ENCODE measurements around the gene ZBTB7A. TPM values are rescaled to one million over a fixed set of nuclear protein-coding genes. Genes with fewer than 3 reads are reported as not detected.

The ZBTB7A gene
- polyA plus RNA-seq, 12 donors: 5.2 to 29.8 (median 6.7) TPM; not detected in 1

DNA sequence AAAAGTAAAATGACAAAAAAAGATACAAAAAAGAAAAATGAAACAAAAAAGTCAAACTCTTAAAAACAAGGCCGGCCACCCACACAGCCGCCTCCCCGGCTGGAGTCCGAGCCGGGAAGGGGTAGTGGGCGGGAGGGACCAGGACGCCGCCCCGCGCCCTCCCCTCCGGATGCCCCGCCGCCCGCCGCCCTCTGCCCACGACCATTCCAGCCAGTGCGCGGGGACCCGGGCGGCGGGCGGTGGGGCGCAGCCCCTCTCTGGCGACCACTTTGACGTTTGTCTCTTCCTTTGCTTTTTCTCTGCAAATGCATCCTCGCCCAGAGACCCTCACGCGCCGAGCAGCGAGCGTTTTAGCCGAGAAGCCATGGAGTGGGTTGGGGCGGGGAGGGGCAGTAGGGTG, 28.6 kb downstream of the ZBTB7A start:
- DNase-seq: no peak

DNA sequence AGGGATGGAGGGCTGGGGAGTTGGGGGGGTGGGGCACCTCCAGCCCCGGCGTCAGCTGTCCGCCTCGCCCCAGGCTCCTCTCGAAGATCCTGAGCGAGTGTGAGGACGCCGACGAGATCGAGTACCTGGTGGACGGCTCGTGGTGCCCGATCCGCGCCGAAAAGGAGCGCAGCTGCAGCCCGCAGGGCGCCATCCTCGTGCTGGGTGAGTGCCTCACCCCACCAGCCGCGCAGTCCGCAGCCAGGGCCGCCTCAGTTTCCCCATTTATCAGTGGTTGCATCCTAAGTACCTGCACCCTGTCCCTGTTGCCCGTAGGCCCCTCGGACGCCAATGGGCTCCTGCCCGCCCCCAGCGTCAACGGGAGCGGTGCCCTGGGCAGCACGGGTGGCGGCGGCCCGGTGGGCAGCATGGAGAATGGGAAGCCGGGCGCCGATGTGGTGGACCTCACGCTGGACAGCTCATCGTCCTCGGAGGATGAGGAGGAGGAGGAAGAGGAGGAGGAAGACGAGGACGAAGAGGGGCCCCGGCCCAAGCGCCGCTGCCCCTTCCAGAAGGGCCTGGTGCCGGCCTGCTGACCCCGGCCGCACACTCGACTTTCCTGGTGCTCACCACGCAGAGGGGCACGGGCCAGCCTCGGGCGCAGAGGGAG, 29.3 kb downstream of the ZBTB7A start:
- DNase-seq: no peak

DNA sequence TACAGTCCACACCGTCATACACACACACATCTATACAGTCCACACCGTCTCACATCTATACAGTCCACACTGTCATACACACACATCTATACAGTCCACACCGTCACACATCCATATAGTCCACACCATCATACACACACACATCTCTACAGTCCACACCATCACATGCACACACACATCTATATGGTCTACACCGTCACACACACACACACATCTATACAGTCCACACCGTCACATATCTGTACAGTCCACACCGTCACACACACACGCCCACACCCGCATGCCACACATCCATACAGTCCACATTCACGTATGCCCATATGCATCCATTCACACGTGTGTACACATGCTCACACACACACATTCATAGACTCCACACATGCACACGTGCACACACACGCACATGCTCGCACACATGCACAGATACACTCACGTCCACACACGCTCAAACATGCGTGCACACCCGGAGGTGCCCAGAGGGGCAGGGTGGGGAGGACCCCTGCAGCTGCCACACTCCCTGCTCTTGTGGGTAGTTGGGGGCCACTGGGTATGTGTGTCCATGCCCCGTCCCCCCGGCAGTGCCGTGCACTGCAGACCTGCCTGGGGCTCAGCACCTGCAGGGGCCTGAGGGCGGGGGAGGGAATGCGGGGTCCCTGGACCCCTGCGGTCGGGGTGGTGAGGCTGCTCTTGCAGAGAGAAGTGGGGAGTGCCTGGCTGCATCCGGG, 30.0 kb downstream of the ZBTB7A start:
- no peak for DNase-seq

DNA sequence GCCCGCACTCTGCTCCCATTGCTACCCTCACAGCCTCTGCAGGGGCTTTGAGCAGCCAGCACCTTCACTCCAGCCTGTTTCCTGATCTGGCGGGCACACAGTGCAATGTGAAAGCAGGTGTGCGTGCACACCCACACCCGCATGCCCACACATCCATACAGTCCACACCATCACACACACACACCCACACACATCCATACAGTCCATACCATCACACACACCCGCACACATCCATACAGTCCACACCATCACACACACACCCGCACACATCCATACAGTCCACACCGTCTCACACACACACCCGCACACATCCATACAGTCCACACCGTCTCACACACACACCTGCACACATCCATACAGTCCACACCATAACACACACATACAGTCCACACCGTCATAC, 31.1 kb downstream of the ZBTB7A start:
- DNase-seq: no peak

DNA sequence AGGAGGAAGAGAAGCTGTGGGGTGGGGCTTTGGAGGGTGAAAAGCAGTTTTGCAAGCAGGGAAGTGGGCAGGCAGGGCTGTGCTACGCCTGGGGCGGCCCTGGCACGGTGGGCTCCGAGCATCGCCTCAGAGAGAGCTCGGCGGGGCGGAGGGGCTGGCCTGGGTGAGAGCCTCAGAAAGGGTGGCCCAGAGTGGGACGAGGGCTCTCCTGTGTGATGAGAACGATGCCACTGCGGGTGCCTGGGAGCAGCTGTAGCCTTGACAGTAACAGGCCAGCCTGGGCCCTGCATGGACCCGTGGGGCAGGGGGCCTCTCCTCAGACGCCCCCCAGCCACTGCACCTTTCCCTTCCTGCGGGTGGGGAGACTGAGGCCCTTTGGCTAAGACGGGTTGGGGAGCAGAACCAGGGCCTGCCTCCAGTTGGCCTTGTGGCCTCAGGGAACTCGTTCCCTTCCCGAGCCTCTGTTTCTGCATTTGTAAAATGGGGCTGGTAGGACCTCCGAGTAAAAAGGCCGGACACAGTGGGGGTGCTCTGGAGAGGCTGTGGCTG, 31.6 kb downstream of the ZBTB7A start:
- DNase-seq: no peak

DNA sequence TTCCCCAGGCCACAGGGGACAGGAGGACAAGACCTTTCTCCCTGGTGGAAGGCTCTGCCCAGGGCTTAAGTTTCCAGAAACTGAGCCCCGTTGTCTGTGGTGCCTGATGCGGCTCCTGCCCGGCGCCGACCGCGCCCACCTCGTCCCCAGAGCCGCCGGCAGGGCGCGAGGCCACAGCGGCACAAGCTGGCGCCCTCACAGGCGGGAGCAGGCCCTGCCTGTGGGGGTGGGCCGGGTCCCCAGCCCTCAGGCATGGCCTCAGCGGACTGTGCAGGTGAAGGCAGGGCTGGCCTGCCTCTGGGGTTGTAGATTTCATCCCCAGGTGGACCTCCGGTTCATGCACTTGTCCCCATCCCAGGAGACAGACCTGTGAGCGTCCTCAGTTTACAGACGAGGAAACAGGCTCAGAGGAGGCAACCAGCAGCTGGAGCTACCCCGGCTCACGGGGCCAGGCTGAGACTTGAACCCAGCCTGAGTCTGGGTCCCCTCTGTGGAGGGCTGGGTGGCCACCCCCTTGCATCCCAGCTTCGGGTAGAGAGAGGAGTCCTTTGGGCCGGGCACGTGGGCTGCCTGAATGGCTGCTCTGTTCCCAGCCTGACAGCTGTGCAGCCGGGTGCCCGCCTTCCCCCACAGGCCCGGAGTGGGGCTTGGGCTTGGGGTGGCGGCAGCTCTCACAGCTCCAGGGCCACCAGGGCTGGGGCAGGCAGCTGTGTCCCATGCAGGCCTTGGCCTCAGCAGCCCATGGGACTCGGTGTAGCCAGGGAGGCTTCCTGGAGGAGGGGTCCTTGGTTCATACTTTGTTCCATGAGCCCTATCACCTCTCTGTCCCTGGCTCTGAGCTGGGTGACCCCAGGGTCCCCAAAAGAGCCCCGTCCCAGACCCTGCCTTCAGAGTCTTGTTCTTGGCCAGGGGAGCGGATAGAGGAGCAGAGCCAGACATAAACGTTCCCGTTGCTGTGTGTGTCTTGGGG, 32.4 kb downstream of the ZBTB7A start:
- DNase-seq: no peak

DNA sequence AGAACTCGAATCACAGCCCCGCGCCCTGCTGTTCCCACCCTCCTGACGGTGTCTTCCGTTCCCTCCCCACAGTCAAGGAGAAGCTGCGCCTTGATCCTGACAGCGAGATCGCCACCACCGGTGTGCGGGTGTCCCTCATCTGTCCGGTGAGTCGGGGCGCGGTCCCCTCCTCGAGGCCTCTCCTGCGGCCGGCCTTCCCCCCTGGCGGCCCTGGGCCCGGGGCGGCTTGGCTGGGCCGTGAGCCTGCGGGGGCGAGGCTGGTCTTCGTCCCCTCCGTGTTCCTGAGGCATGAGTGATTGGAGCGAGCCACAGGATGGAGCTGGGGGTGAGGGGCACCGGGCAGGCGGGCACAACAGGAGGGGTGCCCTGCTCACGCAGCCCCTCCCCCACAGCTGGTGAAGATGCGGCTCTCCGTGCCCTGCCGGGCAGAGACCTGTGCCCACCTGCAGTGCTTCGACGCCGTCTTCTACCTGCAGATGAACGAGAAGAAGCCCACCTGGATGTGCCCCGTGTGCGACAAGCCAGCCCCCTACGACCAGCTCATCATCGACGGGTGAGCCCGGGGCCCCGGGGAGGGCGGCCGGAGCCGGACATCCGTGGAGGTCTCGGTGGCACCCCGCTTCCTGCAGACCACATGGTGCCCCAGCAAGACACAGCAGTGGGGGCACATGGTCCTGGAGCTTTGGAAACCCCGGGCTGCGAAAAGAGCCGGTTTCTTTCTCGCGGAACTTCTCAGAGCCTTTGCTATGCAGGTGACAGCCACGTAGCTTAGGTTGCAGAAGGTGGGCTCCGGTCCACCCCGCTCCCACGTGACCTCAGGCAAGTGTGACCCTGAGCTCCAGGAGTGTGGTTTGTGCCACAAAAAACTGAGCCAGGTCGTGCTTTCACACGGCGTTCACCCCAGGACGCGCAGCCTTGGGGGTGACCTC, 33.4 kb downstream of the ZBTB7A start:
- no peak for DNase-seq

DNA sequence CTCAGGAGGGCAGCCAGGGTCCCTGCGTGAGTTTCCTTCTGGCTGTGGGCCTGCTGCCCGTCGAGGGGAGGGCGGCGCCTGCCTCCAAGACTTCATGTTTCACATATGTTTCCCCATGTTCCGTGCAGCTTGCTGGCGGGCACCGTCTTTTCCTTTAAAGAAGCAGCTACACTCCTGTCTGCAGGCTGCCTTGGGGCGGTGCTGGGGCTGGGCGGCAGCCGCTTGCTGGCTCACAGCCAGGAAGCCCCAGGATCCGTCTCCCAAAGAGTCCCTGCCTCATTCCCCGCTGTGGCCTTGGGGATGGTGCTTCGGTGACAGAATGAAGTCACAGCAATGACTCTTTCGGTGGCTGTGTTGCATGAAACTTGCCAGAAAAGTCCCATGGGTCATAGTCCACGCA, 34.3 kb downstream of the ZBTB7A start:
- no peak for DNase-seq

DNA sequence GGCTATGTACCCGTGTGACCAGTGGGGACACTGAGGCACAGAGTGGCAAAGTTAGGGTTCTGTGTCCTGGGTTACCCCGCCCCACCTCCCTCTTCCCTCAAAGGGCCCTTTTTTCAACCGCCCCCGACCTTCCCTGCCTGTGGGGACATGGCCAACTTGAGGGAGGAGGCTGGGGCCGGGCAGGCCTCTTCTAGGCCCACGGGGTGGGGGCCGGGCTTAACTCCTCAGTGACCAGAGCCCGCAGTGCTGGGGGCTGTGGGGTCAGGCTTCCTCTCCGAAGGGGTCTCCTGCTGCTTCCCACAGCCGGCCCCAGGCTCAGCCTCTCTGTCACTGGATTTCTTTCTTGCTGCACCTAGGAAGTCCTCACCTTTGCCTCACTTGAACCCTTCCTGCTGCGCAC, 35.3 kb downstream of the ZBTB7A start:
- DNase-seq: no peak

DNA sequence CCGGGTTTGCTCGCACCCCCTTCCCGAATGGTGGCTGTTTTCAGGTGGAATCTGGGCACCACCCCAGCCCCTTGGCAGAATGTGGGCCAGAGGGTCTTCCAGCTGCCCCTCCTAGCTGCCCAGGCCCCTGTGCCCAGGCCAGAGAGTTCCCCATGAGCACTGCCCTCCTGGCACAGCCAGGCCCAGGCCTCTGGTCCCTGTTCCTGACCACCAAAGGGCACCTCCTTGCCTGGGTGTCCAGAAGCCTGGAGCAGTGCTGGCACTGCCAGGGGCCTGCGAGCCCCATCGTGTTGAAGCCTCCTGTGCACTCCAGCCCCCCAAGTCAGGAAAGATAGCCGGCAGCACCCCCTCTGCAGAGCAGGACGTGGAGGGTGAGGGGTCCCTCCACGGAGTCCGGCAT, 35.7 kb downstream of the ZBTB7A start:
- DNase-seq: no peak

DNA sequence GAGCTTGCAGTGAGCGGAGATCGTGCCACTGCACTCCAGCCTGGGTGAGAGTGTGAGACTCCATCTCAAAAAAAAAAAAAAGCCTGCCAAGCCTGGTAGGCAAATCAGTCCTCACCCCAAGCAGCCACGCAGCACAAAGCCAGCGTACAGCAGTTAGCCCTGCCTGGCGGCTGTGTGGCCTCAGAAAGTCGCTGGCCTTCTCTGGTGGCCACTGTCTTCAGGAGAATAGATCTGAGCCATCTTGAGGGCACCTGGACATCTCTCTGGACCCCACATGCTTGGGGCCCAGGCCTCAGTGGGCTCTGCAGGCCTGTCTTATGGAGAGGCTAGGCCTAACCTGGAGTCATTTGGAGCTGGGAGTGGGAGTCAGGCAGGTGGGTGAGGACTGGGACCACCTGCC, 36.1 kb downstream of the ZBTB7A start:
- DNase-seq: no peak

DNA sequence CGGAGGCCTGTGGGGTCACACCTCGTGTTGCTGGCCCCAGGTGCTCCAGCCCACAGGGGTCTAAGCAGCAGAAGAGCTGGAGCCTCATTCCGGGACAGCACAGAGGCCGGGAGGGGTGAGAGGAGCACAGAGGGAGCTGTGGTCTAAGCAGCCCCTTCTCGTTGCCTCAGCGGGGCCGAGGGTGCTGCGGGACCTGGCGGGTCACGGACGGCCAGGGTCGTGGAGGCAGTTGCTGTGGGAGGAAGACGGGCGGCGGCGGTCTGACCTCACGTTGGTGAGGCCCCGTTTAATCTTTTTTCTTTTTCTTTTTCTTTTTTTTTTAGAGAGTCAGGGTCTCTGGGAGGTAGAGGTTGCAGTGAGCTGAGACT, 37.5 kb downstream of the ZBTB7A start:
- DNase-seq: no peak

DNA sequence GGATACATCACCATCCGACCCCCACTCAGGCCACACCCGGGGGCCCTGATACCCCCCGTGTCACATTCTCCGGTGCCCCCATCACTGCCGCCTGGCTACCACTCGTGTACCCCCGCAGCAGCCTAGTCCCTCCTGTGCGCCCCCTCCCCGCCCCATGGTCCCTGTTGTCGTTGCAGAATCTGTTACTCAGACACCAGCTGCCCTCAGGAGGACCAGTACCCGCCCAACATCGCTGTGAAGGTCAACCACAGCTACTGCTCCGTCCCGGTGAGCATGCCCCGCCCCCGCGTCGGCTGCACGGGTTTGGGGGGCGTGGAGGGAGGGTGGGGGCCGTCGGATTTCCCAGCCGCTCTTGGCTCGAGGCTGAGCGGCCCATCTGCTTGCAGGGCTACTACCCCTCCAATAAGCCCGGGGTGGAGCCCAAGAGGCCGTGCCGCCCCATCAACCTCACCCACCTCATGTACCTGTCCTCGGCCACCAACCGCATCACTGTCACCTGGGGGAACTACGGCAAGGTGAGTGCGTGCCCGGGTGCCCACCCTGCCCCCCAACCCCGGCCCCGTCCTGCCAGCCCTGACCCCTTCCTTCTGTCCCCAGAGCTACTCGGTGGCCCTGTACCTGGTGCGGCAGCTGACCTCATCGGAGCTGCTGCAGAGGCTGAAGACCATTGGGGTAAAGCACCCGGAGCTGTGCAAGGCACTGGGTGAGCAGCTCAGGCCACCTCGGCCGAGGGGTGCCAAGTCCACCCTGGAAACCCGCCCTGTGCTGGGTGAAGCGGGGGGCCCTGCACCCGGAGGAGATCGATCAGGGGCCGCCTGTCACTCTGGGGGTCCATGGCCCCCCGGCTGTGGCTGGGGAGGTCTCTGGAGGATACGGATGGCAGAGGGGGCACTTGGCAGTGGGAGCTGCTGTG, 38.1 kb downstream of the ZBTB7A start:
- no peak for DNase-seq

DNA sequence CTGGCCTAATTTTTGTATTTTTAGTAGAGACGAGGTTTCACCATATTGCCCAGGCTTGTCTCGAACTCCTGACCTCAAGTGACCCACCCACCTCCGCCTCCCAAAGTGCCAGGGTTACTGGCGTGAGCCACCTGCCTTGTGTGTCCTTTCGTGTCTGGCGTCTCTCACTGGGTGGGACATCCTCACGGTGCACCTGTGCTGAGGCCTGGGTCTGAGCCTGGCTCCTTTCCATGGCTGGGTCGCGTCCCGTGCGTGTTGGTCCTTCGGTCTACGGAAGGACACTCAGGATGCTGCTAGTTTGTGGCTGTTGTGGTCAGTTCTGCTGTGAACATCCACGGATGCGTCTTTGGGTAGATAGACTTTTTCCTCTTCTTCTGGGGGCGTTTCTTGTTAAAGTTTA, 39.6 kb downstream of the ZBTB7A start:
- no peak for DNase-seq

DNA sequence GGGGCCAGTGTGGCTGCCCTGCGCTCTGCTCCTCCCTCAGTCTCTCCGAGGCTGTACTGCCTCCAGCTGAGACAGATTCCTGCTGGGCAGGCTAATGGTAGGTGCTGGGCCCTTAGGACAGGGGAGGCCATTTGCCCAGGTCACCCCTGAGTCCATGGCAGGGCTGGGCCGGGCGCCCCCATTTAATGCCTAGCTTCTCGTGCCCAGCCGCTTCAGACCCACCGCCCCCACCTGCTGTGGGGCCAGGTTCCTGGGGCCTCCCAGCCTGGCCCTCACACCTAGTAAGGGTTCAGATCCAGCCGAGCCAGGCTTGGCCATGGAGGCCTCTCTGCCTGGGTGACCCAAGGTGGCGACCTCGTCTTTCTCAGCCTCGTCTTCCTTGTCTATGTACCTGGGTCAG, 41.4 kb downstream of the ZBTB7A start:
- DNase-seq: no peak

DNA sequence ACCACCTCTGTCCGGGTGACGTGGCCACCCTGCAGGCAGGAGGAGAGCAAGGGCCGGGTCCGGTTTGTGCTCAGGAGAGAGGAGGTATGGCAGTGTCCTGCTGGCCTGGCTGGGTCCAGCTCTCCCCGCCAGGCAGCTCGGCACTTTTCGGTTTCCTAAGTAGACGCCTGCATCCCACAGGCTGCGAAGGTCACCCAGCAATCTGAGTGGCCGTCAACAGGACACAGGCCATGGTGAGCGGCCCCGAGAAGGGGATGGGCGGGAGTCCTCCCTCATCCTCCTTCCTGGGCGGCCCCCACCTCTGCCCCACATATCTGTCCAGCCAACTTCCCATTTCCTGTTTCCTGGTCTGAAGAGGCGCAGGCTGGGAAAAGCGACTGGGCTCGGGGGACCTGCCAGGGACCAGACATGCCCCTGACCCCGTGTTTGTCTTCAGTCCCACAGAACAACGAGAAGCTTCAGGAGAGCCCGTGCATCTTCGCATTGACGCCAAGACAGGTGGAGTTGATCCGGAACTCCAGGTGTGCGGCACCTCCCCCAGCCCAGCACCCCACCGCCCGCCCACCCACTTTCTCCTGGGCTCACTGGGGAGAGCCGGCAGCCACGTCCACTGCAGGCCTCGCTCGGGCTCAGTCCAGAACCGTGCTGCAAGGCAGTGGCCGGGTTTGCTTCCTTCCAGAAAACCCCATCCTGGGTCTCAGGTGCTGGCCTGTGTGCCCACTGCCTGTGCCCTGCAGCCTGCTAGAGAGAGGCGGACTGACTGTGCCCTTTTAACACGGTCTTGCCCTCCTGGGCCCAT, 42.9 kb downstream of the ZBTB7A start:
- DNase-seq: no peak

DNA sequence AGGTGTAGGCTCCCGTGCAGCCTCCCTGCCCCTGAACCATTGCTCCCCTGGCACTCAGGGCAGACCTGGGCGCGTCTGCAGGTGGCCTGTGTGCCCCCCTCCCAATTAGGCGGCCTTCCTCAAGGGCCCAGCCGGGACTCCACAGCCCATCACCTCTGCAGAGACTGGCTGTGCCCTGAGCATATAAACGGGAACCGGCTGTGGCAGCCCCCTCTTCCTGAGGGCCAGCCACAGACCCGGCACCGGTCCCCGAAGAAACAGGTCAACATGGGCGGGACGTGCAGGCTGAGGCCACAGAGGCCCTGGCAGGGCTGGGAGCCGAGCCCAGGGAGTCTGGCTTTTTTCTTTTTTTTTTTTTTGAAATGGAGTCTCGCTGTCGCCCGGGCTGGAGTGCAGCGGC, 47.1 kb downstream of the ZBTB7A start:
- DNase-seq: no peak

DNA sequence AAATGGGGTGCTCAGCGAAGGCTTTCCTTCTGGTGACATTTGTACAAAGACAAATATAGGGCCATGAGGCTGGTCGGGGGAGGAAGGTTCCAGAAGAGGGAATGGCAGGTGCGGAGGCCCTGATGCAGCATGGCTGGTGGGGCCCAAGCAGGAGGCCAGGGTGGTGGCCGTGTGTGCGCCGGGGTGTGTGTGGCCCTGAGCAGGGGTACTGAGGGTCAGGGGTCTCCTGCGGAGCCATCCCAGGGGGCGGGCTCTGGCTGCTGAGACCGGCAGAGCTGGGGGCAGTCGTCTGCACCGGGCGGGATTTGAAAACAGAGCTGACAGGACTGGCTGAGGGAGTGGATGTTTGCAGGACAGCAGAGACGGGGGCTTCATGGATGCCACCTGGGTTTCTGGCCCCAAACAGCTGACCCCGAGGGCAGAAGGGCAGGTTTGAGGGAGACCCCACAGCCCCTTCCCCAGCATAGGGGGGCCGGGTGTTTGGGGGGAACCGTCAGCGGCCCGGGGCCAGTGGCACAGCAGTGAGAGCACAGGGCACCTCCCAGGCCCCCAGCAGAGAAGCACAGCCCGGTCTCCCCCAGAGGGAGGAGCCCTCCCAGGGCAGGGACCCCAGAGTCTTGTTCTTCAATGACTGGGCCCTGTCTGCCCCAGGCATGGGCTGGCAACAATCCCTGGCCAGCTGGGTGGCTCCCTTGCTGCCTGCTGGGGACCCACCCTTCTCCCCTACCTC, 47.8 kb downstream of the ZBTB7A start:
- DNase-seq: no peak
